Stimulated activated CD8-positive, alpha-beta memory T cell treated with anti-CD3 and anti-CD28 coated beads, Interleukin-4, amount 100 ng/mL, for 48 hours (primary cell): Measurements from ENCODE around the gene TACR2.
"Not testable (repeated sequence)": the region's sequence is repeated elsewhere in the genome, so short reads cannot be mapped to it uniquely, and the experiment has no call there.

Source experiments
- DNase-seq: peaks from one replicate; pipeline ENCODE4 v3.0.0-alpha.2; 2020

The TACR2 gene

GRCh38 chr10:69416695-69417094, at the start of gene TACR2:
TSS of gene TACR2 (minus strand) at chr10:69416918. CDS start at chr10:69416323, 595 bp downstream.
- DNase-seq = no peak

- no peak for DNase-seq
These were observed 49.4 kb upstream of the TACR2 start for GRCh38 chr10:69466158-69466490.

DNA sequence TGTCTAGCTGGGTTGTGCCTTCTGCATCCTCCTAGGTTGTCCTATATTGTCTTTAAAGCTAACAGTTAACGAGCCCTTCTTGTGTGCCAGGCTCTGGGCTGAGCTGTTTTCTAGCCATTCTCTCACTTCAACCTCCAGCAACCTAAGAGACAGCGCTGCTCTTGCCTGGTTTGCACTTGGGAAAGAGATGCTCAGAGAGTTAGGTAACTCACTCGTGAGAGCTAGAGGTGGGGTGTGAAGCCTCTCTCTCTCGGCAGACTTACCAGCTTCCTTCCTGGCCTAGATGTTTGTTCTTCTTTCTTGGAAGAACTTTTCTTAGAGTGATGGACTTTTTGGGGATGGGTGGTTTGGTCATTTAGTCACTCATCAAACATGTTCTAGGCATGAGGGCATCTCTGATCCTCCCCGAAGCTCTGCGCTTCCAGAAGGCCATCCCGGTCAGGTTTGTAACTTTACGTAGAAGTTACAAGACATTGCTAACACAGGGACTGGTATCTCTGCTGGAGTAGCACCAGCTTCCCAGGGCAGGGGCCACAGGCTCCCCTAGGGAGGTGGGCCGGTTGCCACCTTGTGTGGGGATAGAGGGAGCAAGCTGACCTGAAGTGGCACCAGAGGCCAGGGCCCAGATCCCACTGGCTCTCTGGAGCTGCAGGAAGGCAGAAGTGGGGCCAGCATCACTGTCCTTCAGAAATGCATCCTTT, 48.9 kb upstream of the TACR2 start:
- DNase-seq = no peak

- DNase-seq = no peak
These were observed 48.2 kb upstream of the TACR2 start for GRCh38 chr10:69464801-69465401.

GRCh38 chr10:69464401-69464800, 47.7 kb upstream of the TACR2 start:
- DNase-seq = no peak

- no peak for DNase-seq
These were observed 47.2 kb upstream of the TACR2 start for GRCh38 chr10:69463886-69464285.

DNA sequence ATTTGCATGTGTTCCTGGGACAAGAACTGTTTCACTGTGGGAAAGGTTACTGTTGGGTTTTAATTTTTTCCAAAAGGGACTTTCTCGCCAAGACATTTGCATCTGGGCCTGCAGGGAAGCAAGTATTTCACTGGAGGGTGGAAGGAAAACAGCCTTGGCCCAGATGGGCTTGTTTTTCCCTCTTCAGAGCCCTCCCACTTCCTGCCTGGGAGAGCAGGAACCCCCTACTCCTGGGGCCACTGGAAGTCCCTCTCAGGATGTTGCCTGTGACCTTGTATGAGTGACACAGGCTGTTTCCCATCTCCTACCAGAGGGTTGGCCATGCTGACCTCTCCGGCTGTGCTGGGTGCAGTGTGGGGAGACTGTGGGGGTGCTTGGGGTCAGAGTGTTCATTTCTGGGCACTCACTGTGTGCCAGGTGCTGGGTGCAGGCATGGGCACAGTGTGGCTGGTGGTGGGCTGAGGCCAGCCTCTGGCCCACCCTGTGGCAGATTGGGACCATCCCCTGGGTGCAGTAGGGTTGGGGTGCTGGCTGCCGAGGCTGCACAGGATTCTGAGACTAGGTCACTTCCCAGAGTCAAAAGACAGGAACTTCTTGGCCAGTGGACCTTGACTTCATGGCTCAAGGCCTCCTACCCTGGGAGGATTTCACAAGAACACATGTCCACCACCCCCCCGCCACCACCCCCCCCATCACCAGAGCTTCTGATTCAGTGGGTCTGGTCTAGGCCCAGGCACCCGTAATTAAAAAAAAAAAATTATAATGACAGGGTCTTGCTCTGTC, 44.7 kb upstream of the TACR2 start:
- DNase-seq = no peak

GRCh38 chr10:69460576-69461242, 44.0 kb upstream of the TACR2 start:
- DNase-seq = no peak

DNA sequence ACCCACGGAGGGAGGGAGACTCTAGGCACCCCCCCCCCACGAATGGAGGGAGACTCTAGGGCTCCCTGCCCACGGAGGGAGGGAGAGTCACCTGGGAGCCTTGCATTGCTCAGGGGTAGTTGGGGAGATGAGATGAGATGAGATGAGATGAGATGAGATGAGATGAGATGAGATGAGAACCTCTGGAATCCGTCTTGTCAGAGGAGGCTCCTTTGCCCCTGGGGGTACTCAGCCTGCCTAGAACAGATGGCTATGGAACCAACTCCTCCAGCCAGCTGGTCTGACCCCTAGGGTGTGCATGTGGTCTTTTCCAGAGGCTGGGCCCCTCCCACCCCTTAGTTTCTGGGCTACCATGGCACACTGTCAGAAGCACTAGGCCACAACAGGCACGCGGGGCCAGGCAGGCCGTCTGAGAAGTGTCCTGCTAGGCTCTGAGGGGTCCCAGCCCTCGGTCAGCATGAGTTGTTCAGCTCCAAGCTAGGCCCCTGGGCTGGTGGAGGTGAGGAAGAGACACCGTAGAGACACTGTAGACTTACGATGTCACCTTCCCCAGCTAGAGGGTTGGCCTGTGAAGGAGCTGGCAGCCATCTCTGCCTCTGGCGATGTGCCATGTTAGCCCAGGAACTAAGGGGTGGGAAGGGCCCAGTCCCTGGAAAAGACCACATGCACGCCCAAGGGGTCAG, 43.3 kb upstream of the TACR2 start:
- DNase-seq = no peak

DNA sequence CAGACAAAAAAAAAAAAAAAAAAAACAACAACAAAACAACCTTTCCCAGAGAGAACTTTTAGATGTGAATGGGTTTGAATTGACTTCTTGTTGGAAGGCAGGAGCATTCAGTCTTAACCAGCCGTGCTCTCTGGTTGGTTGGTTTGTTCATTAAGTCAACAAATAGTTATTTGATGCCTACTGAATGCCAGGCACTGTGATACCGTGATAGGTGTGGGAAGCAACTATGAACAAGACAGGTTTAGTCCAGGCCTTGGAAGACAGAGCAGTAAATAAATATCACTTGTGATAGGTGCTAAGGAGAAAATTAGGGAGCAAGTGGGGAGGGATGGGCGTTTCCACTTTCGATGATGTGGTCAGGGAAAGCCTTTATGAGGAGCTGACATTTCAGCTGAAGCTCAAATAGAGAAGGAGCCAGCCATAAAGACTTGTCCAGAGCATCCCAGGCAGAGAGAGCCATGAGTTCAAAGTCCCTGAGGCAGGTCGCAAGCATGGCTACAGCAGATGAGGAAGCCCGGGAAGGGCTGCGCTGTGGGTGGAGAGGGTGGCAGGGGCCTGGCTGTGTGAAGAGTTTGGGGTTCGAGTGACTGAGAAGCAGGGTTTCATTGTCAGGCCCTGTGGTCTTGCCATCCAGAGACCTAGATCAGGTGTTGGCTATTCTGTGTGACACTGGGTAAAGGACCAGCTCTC, 42.5 kb upstream of the TACR2 start:
- DNase-seq = no peak

GRCh38 chr10:69458430-69459100, 41.8 kb upstream of the TACR2 start:
- DNase-seq = no peak

DNA sequence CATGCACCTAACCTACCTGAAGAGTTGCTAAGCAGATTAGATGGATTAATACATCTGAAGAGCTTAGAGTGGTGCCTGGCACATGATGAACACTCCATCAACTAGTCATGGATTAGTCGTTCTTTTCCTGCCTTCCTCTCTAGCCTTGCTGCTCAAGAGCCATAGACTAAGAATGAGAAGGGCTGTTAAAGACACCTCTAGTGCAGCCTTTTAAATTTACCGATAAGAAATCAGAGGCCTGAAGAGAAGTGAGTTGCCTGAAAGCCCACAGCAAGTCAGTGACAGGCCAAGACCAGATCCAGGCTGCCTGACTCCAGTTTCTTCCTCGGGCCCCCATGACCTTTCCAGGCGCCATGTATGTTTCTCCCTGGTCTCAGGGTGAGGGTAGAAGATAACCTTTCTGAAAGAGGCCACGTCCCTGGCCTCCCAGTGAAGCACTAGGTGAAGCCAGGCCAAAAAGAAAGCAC, 41.1 kb upstream of the TACR2 start:
- DNase-seq = no peak

- peak; percentile 30 for DNase-seq
These were observed 40.4 kb upstream of the TACR2 start for GRCh38 chr10:69456880-69457693.

DNA sequence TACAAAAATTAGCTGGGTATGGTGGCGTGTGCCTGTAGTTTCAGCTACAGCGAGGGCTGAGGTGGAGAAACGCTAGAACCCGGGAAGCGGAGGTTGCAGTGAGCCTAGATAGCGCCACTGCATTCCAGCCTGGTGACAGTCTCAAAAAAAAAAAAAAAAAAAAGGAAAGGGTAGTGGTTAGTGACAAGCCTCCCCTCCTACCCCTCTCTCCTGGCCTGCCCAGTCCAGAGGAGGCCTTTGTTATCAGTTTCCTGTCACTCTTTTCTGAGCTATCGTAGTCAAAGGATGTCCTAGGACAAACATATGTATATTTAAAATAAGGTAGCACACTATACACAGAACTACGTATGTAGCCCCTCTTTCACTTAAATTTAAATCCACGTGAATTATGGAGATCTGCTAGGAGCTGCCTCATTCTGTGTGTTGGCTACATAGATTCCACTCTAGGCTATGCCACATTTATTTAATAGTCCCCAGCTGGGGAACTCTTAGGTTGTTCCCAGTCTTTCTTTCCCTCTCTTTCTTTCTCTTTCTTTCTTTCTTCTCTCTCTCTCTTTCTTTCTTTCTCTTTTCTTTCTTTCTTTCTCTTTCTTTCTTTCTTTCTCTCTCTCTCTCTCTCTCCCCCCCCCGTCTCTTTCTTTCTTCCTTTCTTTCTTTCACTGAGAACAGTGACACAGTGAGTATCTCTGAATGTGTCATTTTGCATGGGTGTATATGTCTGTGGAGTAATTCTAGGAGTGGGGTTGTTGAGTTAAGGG, 38.5 kb upstream of the TACR2 start:
- DNase-seq = no peak

DNA sequence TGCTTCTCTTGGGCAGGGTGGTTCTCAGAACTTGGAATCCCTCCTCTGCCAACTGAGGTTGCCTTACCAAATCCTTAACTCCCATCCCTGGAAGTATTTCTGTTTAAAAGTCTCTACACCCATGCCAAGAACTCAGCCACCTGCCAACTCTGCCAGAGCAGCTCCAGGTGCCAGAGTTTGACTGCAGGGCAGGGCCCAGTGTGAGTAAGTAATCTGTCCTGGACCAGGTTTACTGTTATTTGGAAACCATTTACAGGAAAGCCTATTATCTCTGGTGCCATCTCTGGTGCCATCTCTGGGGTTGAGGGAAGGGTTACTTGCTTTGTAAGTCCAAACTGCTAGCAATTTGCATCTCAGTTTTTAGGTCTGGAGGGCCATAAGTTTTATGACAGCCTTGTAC, 37.1 kb upstream of the TACR2 start:
- DNase-seq = no peak

DNA sequence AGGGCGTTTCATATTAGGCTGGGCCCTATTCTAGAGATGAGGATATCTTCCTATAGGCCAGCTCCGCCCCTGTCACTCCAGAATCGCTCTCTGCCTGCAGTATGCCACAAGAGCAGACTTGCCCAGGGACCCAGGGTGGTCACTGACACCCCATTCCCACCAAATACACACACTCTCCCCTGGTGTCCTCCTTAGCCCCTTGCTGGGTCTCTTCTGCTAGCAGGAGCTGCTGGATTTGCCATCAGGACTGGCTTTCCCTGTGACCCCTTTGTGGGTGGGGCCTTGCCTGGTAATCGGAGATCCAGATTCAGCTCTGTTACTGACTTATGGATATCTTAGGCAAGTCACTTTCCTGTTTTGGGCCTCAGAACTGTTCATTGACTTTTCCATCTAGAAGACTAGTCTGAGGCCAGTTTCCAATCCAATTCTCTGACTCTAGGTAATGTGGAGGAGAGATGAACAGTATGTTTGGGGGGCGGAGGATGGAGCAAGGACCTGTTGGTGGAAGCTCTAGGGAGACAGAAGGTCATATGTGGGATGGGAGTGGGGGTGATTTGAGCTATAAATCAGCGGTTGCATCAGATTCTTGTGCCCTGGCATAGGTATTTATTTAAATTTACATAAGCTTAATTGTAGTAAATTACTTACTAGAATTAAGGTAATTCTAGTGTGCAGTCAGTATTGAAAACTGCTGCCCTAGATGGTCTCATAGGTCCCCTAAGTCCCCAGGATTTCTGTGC, 36.1 kb upstream of the TACR2 start:
- no peak for DNase-seq

DNA sequence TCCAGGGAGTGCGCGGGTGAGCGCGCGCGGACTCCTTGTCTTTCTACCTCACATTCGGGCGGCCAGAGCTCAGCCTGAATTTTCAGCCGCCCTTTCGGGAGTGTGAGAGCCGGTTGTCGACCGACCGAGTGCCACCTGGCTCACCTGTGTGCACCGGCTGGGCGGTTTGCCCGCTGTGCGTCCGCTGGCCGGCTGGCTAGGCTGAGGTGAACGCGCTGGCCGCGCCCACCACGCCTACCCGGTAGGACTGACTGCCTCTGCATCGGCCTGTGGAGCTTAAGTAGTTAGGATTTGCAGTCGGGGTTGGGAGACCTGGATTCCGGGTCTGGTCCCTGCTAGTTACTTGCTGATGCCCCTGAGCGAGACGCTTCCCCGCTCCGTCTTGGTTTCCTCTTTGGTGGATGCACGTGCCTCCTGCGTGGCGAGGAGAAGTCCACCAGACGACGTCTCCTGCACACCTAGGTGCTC, 35.1 kb upstream of the TACR2 start:
- no peak for DNase-seq

GRCh38 chr10:69451209-69451783, 34.6 kb upstream of the TACR2 start, which contains the start of gene TSPAN15:
TSS of gene TSPAN15 (plus strand) at chr10:69451465. CDS start at chr10:69451595, 130 bp downstream.
- peak; percentile 84 for DNase-seq

GRCh38 chr10:69450395-69450794, 33.7 kb upstream of the TACR2 start:
- DNase-seq = not testable (repeated sequence)
